ENCODE data around the gene KRT38. TPM values are rescaled to one million over a fixed set of nuclear protein-coding genes. Genes with fewer than 3 reads are reported as not detected.

KRT38 gene
- total RNA-seq, 1 experiment from 2014 or later, result not detected

DNA sequence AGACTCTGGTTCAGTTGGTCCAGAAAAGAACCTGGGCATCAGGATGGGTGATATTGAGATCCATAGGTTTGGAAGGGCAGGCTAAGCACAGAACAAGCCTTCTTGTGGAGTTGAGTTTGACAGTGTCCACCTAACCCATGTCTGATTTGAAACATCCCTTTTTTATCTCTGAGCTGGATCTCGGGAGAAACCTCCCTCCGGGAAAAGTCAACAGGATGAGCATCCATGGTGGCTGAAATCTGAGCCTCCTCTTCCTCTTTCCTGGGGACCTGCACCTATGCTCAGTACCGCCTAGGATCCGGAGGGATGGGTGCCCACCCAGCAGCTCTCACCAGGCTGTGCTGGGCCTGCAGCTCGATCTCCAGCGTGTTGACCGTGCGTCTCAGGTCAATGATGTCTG lies 23.0 kb upstream of the KRT38 start:
- H3K9me3 Mint-ChIP-seq, result peaks cover 0 to 3% of the 10 kb centered on the region in 2 experiments; a peak in 2 of 5 replicates
- Histone ChIP-seq H3K56ac (ENCODE audit: insufficient read length, low read depth, low read length) (no peak overlapping the region), H3K9me3 (ENCODE audit: control insufficient read depth, low read depth, low read length) (no peaks in the 10 kb centered on the region), H2BK120ac (ENCODE audit: low read depth, low read length, poor library complexity, severe bottlenecking) (no peak overlapping the region), H3T11ph (ENCODE audit: low read length) (no peak overlapping the region), H2BK15ac (ENCODE audit: low read depth, low read length) (no peak overlapping the region), H3K9ac (ENCODE audit: extremely low read depth, insufficient read length, low read length) (no peak overlapping the region), H3K79me2 (ENCODE audit: insufficient read depth, low read length) (no peaks in the 10 kb centered on the region), H2BK12ac (ENCODE audit: insufficient read length, low read depth, low read length) (no peak overlapping the region), H2AFZ (ENCODE audit: low read length) (no peak overlapping the region), H3K18ac (ENCODE audit: insufficient read length, low read depth, low read length) (no peak overlapping the region), H4K20me1 (ENCODE audit: control insufficient read depth, insufficient read depth, insufficient read length) (no peaks in the 10 kb centered on the region), H3K27ac (ENCODE audit: insufficient read length, low read depth, low read length) (no peak overlapping the region), H3K4ac (ENCODE audit: low read depth, low read length) (no peak overlapping the region), H4K5ac (ENCODE audit: insufficient read length, low read depth, low read length) (no peak overlapping the region), H2BK20ac (ENCODE audit: low read depth, low read length, poor library complexity, severe bottlenecking) (no peak overlapping the region), H2AK5ac (ENCODE audit: insufficient read length, low read length) (no peak overlapping the region), H3K4me1 (ENCODE audit: insufficient read depth, low read length) (no peaks in the 10 kb centered on the region), H2BK5ac (ENCODE audit: insufficient read length, low read length) (no peak overlapping the region), H3K23me2 (ENCODE audit: insufficient read length, low read depth, low read length, poor library complexity, severe bottlenecking) (no peaks in the 10 kb centered on the region), H3K4me2 (ENCODE audit: insufficient read depth, insufficient read length, low read length) (no peak overlapping the region), H3K27me3 (ENCODE audit: insufficient read depth, low read length) (no peaks in the 10 kb centered on the region), H3K14ac (ENCODE audit: insufficient read depth, low read length) (no peak overlapping the region), H3K23ac (ENCODE audit: insufficient read length, low read depth, low read length) (no peak overlapping the region), H4K8ac (replicated peaks; ENCODE audit: insufficient read length, low read depth, low read length) (no peak overlapping the region), H3K79me1 (ENCODE audit: insufficient read depth, low read depth, low read length, poor library complexity, severe bottlenecking) (no peaks in the 10 kb centered on the region), H4K91ac (ENCODE audit: insufficient read length, low read depth, low read length) (no peak overlapping the region)
- peaks cover 10% of the 10 kb centered on the region; the same call in 1 of the 2 replicates for H3K27me3 Mint-ChIP-seq (ENCODE audit: low read depth)
- no peaks in the 10 kb centered on the region for H3K4me1 Mint-ChIP-seq
- H3K4me3 Mint-ChIP-seq, result no peak overlapping the region
- no CpG with 5 or more reads among the region's 8 CpGs for WGBS (ENCODE audit: extremely low coverage, insufficient read length, low lambda C conversion rate)
- no peak for DNase-seq
- no peaks in the 10 kb centered on the region for H3K36me3 Mint-ChIP-seq (ENCODE audit: insufficient read depth in 1 of 3, low read depth in 3 of 3)
- H3K27ac Mint-ChIP-seq, result no peak overlapping the region
- TF ChIP-seq, protein P1, sequence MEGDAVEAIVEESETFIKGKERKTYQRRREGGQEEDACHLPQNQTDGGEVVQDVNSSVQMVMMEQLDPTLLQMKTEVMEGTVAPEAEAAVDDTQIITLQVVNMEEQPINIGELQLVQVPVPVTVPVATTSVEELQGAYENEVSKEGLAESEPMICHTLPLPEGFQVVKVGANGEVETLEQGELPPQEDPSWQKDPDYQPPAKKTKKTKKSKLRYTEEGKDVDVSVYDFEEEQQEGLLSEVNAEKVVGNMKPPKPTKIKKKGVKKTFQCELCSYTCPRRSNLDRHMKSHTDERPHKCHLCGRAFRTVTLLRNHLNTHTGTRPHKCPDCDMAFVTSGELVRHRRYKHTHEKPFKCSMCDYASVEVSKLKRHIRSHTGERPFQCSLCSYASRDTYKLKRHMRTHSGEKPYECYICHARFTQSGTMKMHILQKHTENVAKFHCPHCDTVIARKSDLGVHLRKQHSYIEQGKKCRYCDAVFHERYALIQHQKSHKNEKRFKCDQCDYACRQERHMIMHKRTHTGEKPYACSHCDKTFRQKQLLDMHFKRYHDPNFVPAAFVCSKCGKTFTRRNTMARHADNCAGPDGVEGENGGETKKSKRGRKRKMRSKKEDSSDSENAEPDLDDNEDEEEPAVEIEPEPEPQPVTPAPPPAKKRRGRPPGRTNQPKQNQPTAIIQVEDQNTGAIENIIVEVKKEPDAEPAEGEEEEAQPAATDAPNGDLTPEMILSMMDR (conservative IDR thresholded peaks at IDR 0.05), result no peak

Data from H9 (cell line).